ENCODE results near the gene ELL2.

DNA sequence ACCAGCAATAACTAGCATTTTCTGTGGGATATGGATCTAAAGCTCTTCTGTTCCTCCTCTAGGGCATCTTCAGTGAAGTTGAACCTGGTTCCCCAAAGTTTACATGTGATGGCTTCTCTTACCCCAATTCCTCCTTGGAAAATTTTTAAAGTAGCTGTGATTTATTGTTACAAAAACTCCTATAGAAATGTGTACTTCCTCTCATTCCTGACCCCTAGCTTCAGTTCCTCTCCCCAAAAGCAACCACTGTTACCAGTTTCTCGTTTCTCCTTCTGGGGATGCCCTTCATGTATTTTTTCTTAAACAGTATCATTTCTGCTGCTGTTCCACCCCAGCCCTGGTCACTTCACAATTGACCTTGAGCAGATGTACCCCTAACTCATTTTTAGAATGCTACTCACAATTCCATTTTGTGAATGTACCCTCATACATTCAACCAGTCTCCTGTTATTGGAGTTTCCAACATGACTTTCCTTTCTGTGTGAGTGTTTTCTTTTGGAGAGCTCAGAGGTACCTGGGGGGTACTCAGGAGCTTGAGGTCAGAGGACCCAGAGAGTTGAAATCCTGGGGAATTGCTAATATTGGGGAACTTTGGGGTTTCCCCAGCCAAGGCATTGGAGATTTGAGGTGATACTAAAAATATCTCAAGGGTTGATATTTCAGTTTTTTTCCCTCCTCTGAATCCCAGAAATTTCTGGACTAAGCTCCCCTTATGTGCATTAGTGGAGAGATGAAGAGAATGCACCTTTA is 120.5 kb downstream of the ELL2 start:
- no peak for TF ChIP-seq EZH2 (IDR thresholded peaks at IDR 0.05; ENCODE audit: low read length, missing control alignments)
- TF ChIP-seq, protein P1, sequence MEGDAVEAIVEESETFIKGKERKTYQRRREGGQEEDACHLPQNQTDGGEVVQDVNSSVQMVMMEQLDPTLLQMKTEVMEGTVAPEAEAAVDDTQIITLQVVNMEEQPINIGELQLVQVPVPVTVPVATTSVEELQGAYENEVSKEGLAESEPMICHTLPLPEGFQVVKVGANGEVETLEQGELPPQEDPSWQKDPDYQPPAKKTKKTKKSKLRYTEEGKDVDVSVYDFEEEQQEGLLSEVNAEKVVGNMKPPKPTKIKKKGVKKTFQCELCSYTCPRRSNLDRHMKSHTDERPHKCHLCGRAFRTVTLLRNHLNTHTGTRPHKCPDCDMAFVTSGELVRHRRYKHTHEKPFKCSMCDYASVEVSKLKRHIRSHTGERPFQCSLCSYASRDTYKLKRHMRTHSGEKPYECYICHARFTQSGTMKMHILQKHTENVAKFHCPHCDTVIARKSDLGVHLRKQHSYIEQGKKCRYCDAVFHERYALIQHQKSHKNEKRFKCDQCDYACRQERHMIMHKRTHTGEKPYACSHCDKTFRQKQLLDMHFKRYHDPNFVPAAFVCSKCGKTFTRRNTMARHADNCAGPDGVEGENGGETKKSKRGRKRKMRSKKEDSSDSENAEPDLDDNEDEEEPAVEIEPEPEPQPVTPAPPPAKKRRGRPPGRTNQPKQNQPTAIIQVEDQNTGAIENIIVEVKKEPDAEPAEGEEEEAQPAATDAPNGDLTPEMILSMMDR (conservative IDR thresholded peaks at IDR 0.05 in 1 of 2, IDR thresholded peaks at IDR 0.05 in 1 of 2; ENCODE audit: low read depth in 1 of 2, low read length in 2 of 2), result no peak

All from fibroblast of lung (primary cell).